Motor neuron (in vitro differentiated cells): ENCODE measurements around the gene SMIM33. TPM values are rescaled to one million over a fixed set of nuclear protein-coding genes. Genes with fewer than 3 reads are reported as not detected.
A peak's percentile ranks its signal among the peaks of the same experiment; 100 is the strongest.

Source experiments
- ATAC-seq, 8 experiments: fragments of 200-7000 bp; cut with Tn5 transposase; replicated peaks in 6 of 8; 2 replicates each; pipeline ENCODE4 v1.8.0; 2021; ENCODE audit warnings: mild to moderate bottlenecking in 8 of 8, moderate library complexity in 8 of 8
- H3K27ac ChIP-seq, 2 donors: fragments of 250-450 bp; sonication (Bioruptor Pico); 2 replicates each; pipeline ENCODE4 v1.9.0; 2021; ENCODE audit warnings: antibody characterized with exemption in 2 of 2, mild to moderate bottlenecking in 2 of 2, moderate library complexity in 1 of 2
- H3K4me1 ChIP-seq, 2 donors: fragments of 250-450 bp; sonication (Bioruptor Pico); replicated peaks in 1 of 2; 2 replicates each; pipeline ENCODE4 v1.6.1; 2021; ENCODE audit warnings: antibody characterized with exemption in 2 of 2, mild to moderate bottlenecking in 2 of 2, moderate library complexity in 1 of 2
- H3K4me3 ChIP-seq, 5 donors: fragments of 250-450 bp; sonication (Bioruptor Pico); 2 replicates each; pipeline ENCODE4 v1.9.0; 2021; ENCODE audit warnings: antibody characterized with exemption in 5 of 5, mild to moderate bottlenecking in 5 of 5, moderate library complexity in 4 of 5
- WGBS, 10 experiments: fragments of 450-650 bp; shearing (Covaris generic); methylation state at CpG; one replicate each; pipeline ENCODE4 v1.0.0; 2022; 5-methylcytosine and 5-hydroxymethylcytosine counted together
- in situ Hi-C, 9 experiments: fragments of 400-800 bp; cut with MboI; loops; one replicate each; pipeline ENCODE4 v1.15.0; 2021; ENCODE audit warnings: low sequenced_read_pairs in 9 of 9, low pct_unique_long_range_greater_than_20kb in 2 of 9; ENCODE audit not compliant: unreplicated experiment in 9 of 9
- total RNA-seq, 8 experiments: library from RNA; unstranded; fragments of 300-600 nt; gene quantifications; 2 replicates each; pipeline versions ENCODE4 v1.2.3 to v1.2.4, GENCODE V29; 2022

Gene SMIM33
- total RNA-seq, 8 experiments from 2014 or later, result 0.07 to 0.66 (median 0.15) TPM; not detected in 1

- no peaks in the 10 kb centered on the region for H3K4me1 ChIP-seq
- peak in 1 of 8 experiments; percentile 32 for ATAC-seq
- in situ Hi-C loops, result no loop called here
- H3K27ac ChIP-seq, result no peak overlapping the region
- no peak overlapping the region for H3K4me3 ChIP-seq
- 59 to 83% (median 74%) methylated on average over 3 to 5 of the region's 8 CpGs; no CpG with 5 or more reads in 6 of the 10 experiments for WGBS, 10 experiments
These were observed 11.3 kb upstream of the SMIM33 start for GRCh38 chr5:139459451-139459934.

GRCh38 chr5:139460455-139460854 lies 10.3 kb upstream of the SMIM33 start:
- 20 to 100% (median 57%) methylated on average over 1 of the region's 1 CpG; no CpG with 5 or more reads in 5 of the 10 experiments for WGBS, 10 experiments
- Histone ChIP-seq H3K4me3 (no peak overlapping the region), H3K4me1 (no peaks in the 10 kb centered on the region), H3K27ac (no peak overlapping the region)
- in situ Hi-C loops, result no loop called here
- no peak for ATAC-seq

- Histone ChIP-seq H3K4me3 (no peak overlapping the region), H3K4me1 (no peaks in the 10 kb centered on the region), H3K27ac (no peak overlapping the region)
- no peak for ATAC-seq
- WGBS, 10 experiments, result 70 to 94% (median 92%) methylated on average over 2 to 6 of the region's 7 CpGs; no CpG with 5 or more reads in 3 of the 10 experiments
- in situ Hi-C loops, result no loop called here
These were observed 9.6 kb upstream of the SMIM33 start for GRCh38 chr5:139461176-139461575.

GRCh38 chr5:139461698-139462097 lies 9.1 kb upstream of the SMIM33 start:
- H3K27ac ChIP-seq, result no peak overlapping the region
- H3K4me1 ChIP-seq, result no peaks in the 10 kb centered on the region

GRCh38 chr5:139462586-139463276 lies 8.1 kb upstream of the SMIM33 start, which contains the start of gene ECSCR:
Gene ECSCR (minus strand): TSS chr5:139462743. CDS start chr5:139462670, 73 bp downstream.
- H3K27ac ChIP-seq, result no peak within 1 kb of the TSS
- H3K4me3 ChIP-seq, result no peak within 1 kb of the TSS
- no peaks in the 10 kb centered on the region for H3K4me1 ChIP-seq
- no peak for ATAC-seq
- in situ Hi-C loops, result no loop called here
- 70 to 100% (median 81%) methylated on average over 1 to 2 of the region's 10 CpGs; no CpG with 5 or more reads in 6 of the 10 experiments for whole genome bisulfite sequencing, 10 experiments

More at GRCh38 chr5:139461698-139462097, 9.1 kb upstream of the SMIM33 start:
- H3K4me3 ChIP-seq, result no peak overlapping the region
- peak in 1 of 8 experiments; percentile 45 for ATAC-seq
- in situ Hi-C loops, result no loop called here
- WGBS, 10 experiments, result 30 to 100% (median 70%) methylated on average over 1 to 3 of the region's 5 CpGs; no CpG with 5 or more reads in 6 of the 10 experiments

- Histone ChIP-seq H3K4me1 (peaks cover 0 to 14% of the 10 kb centered on the region in 2 donors), H3K27ac (no peak overlapping the region), H3K4me3 (no peak overlapping the region)
- ATAC-seq, result no peak
- in situ Hi-C loops, result no loop called here
- 49 to 100% (median 72%) methylated on average over 1 to 7 of the region's 8 CpGs; no CpG with 5 or more reads in 1 of the 10 experiments for WGBS, 10 experiments
These were observed 2.3 kb upstream of the SMIM33 start for GRCh38 chr5:139468421-139468931.

- no peak overlapping the region for H3K4me3 ChIP-seq
- in situ Hi-C loops, result no loop called here
- ATAC-seq, result peak in 1 of 8 experiments; percentile 4
- peaks cover 0 to 15% of the 10 kb centered on the region in 2 donors for H3K4me1 ChIP-seq
- WGBS, 10 experiments, result 20 to 100% (median 80%) methylated on average over 1 to 7 of the region's 15 CpGs; no CpG with 5 or more reads in 1 of the 10 experiments
- H3K27ac ChIP-seq, result no peak overlapping the region
These were observed 1.7 kb downstream of the SMIM33 start for GRCh38 chr5:139472386-139473030.

GRCh38 chr5:139473105-139473504 lies 2.3 kb downstream of the SMIM33 start:
- ATAC-seq, result peak in 6 of 8 experiments; percentile 3 to 54 (median 34)
- in situ Hi-C loops, result no loop called here
- 0 to 100% (median 51%) methylated on average over 1 to 4 of the region's 8 CpGs; no CpG with 5 or more reads in 2 of the 10 experiments for whole genome bisulfite sequencing, 10 experiments
- peaks cover 0 to 15% of the 10 kb centered on the region in 2 donors for H3K4me1 ChIP-seq
- no peak overlapping the region for H3K27ac ChIP-seq
- H3K4me3 ChIP-seq, result no peak overlapping the region

- no peak overlapping the region for H3K27ac ChIP-seq
- H3K4me3 ChIP-seq, result no peak overlapping the region
- WGBS, 10 experiments, result 80 to 100% (median 85%) methylated on average over 1 to 2 of the region's 2 CpGs; no CpG with 5 or more reads in 6 of the 10 experiments
- peaks cover 0 to 15% of the 10 kb centered on the region in 2 donors for H3K4me1 ChIP-seq
- peak in 3 of 8 experiments; percentile 3 to 20 (median 14) for ATAC-seq
- in situ Hi-C loops, result no loop called here
These were observed 2.8 kb downstream of the SMIM33 start for GRCh38 chr5:139473565-139473964.

GRCh38 chr5:139474890-139475791 lies 4.3 kb downstream of the SMIM33 start:
- in situ Hi-C loops, result no loop called here
- WGBS, 10 experiments, result 20 to 100% (median 78%) methylated on average over 1 to 5 of the region's 13 CpGs; no CpG with 5 or more reads in 2 of the 10 experiments
- Histone ChIP-seq H3K4me3 (no peak overlapping the region), H3K4me1 (peaks cover 0 to 15% of the 10 kb centered on the region in 2 donors), H3K27ac (no peak overlapping the region)
- ATAC-seq, result peak in 2 of 8 experiments; percentile 3 to 12

- no peak for ATAC-seq
These were observed 5.2 kb downstream of the SMIM33 start for GRCh38 chr5:139475865-139476617.

More at GRCh38 chr5:139475865-139476617, 5.2 kb downstream of the SMIM33 start:
- Histone ChIP-seq H3K4me3 (no peak overlapping the region), H3K27ac (no peak overlapping the region), H3K4me1 (peaks cover 0 to 15% of the 10 kb centered on the region in 2 donors)
- in situ Hi-C loops, result no loop called here
- 60 to 100% (median 94%) methylated on average over 1 to 8 of the region's 13 CpGs; no CpG with 5 or more reads in 4 of the 10 experiments for WGBS, 10 experiments
